ENCODE data around the gene TMPRSS2.

DNA sequence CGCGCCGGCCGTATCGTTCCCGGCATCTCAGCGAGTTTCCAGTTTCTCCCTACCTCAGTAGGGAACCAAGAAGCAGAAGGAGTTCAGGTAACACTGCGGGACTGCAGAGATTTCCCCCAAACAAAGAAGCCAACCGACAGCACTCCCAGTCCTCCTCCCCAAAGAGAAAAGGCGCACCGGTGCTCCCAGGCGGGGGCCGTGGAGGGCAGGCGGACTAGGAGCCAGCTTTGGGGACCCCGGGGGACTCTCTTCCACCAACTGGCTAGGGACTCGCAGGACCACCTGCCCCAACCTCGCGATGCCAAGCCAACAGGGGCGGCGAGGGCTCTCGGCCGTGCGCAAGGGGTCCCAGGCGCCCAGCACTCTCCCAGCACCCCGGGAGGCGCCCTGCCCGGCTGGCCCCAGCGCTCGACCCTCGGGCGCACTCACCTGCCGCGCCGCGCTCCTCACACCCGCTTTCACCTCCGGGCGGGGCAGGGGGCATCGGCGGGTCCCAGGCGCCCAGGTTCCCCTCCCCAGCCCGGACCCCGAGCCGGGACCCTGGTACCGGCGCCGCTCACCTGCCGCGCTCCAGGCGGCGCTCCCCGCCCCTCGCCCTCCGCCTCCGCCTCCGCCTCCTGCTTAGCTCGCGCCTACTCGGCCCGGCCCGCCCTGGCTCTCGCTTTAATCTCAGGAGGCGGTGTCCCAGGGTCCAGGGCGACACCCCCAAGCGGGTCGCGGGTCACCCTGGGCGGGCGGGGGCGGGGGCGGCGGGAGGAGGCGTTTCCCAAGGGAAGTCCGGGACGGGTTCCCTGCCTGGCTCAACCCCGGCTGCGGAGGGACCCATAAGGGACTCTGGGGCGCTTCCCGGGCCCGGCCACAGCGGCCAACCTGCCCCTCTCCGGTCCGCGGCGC is at the start of gene TMPRSS2:
- TF ChIP-seq, protein P1, sequence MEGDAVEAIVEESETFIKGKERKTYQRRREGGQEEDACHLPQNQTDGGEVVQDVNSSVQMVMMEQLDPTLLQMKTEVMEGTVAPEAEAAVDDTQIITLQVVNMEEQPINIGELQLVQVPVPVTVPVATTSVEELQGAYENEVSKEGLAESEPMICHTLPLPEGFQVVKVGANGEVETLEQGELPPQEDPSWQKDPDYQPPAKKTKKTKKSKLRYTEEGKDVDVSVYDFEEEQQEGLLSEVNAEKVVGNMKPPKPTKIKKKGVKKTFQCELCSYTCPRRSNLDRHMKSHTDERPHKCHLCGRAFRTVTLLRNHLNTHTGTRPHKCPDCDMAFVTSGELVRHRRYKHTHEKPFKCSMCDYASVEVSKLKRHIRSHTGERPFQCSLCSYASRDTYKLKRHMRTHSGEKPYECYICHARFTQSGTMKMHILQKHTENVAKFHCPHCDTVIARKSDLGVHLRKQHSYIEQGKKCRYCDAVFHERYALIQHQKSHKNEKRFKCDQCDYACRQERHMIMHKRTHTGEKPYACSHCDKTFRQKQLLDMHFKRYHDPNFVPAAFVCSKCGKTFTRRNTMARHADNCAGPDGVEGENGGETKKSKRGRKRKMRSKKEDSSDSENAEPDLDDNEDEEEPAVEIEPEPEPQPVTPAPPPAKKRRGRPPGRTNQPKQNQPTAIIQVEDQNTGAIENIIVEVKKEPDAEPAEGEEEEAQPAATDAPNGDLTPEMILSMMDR (IDR thresholded peaks at IDR 0.05; ENCODE audit: low read length) = no peak
- no peak for TF ChIP-seq EZH2 (IDR thresholded peaks at IDR 0.05; ENCODE audit: borderline replicate concordance, low read length)
